ENCODE results near the gene FOXP1.

FOXP1 gene

DNA sequence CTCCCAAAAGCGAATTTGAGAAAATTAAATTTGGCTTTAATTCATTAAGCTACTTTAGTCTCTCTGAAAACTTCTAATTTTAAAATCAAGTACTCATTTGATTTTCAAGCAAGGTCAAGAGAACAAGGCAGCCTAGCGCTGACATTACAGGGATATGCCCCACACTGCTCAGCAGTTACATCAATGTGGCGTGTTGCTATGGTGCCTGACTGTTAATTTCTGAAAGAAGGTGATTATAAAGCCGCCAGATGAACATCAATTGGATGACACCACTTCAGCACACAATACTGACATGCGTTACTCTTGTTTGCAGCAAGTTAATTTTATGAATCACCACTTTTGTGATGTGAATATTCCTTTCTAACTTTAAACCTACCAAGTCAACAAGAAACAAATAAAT, 284.4 kb downstream of the FOXP1 start:
- Histone ChIP-seq H3K36me3 (ENCODE audit: control insufficient read depth, insufficient read depth, low read length) (no peaks in the 10 kb centered on the region), H3K27me3 (ENCODE audit: control insufficient read depth, insufficient read depth, low read length) (no peaks in the 10 kb centered on the region), H3K4me3 (ENCODE audit: low read depth, low read length) (no peak overlapping the region), H3K9me3 (ENCODE audit: control insufficient read depth, insufficient read depth, low read length) (no peaks in the 10 kb centered on the region), H3K4me1 (ENCODE audit: control insufficient read depth, insufficient read depth, low read length) (peaks cover 38% of the 10 kb centered on the region), H3K9ac (ENCODE audit: low read depth, low read length) (no peak overlapping the region)

DNA sequence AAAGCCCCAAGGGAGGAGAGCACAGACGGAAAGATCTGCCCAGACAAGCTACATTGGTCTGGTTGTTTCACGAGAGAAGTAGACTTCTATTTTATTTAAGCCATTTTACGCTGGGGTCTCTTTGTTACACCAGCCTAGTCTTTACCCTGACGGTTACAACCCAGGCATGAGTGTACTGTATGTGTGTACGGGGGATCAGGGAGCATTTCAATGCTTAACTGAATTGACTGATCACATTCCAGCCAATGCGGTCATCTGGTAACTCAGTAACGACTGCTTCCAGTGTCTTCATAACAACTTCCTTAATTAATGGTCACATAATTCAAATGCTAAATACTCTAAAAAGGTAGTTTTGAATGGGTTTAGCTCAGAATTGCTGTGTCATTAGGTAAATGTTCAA, 288.6 kb downstream of the FOXP1 start:
- Histone ChIP-seq H3K9ac (ENCODE audit: low read depth, low read length) (no peak overlapping the region), H3K9me3 (ENCODE audit: control insufficient read depth, insufficient read depth, low read length) (no peaks in the 10 kb centered on the region), H3K27me3 (ENCODE audit: control insufficient read depth, insufficient read depth, low read length) (no peaks in the 10 kb centered on the region), H3K36me3 (ENCODE audit: control insufficient read depth, insufficient read depth, low read length) (no peaks in the 10 kb centered on the region), H3K4me1 (ENCODE audit: control insufficient read depth, insufficient read depth, low read length) (peaks cover 11% of the 10 kb centered on the region), H3K4me3 (ENCODE audit: low read depth, low read length) (no peak overlapping the region)

DNA sequence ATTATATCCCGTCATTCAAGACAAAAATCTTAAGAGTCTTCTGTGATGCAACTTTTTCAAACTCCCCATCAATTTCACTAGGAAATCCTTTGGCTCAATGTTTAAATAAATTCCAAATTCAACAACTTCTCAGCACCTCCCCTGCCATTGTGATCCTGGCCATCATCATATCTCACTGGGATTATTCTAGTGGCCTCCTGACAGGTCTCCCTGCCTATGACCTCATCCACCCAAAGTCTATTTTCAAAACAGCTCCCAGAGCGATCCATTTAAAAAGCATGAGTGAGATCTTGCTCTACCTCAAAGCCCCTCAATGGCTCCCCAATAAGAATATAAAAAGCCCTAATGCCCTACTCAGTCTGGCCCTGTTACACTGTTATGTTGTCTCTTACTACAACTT, 293.2 kb downstream of the FOXP1 start:
- no peak overlapping the region for H3K9ac ChIP-seq (ENCODE audit: low read depth, low read length)
- H3K4me1 ChIP-seq (ENCODE audit: control insufficient read depth, insufficient read depth, low read length) = no peaks in the 10 kb centered on the region
- no peak overlapping the region for H3K4me3 ChIP-seq (ENCODE audit: low read depth, low read length)
- no peaks in the 10 kb centered on the region for H3K36me3 ChIP-seq (ENCODE audit: control insufficient read depth, insufficient read depth, low read length)
- H3K9me3 ChIP-seq (ENCODE audit: control insufficient read depth, insufficient read depth, low read length) = no peaks in the 10 kb centered on the region
- H3K27me3 ChIP-seq (ENCODE audit: control insufficient read depth, insufficient read depth, low read length) = no peaks in the 10 kb centered on the region

GRCh38 chr3:71288269-71288930, 295.1 kb downstream of the FOXP1 start:
- Histone ChIP-seq H3K27me3 (ENCODE audit: control insufficient read depth, insufficient read depth, low read length) (no peaks in the 10 kb centered on the region), H3K4me3 (ENCODE audit: low read depth, low read length) (no peak overlapping the region), H3K4me1 (ENCODE audit: control insufficient read depth, insufficient read depth, low read length) (peaks cover 3% of the 10 kb centered on the region), H3K9ac (ENCODE audit: low read depth, low read length) (no peak overlapping the region), H3K36me3 (ENCODE audit: control insufficient read depth, insufficient read depth, low read length) (no peaks in the 10 kb centered on the region), H3K9me3 (ENCODE audit: control insufficient read depth, insufficient read depth, low read length) (no peaks in the 10 kb centered on the region)

DNA sequence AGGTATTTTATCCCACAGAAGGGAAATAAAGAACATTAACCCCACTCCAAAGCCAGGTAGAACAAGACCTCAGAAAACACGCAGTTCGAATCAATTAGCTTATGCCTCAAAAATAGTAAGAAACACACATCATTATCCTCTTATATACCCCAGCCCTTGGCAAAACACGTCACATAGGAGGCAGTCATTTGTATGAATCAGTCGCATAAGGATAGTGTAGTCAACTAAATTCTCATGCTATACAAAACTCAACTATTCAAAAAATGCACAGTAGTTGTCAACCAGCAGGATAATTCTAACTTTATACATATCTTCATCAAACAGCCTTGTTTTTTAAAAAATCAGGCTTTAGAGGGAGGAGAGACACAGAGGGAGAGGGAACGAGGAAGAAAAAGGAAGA, 298.4 kb downstream of the FOXP1 start:
- no peaks in the 10 kb centered on the region for H3K36me3 ChIP-seq (ENCODE audit: control insufficient read depth, insufficient read depth, low read length)
- H3K27me3 ChIP-seq (ENCODE audit: control insufficient read depth, insufficient read depth, low read length) = no peaks in the 10 kb centered on the region
- no peaks in the 10 kb centered on the region for H3K9me3 ChIP-seq (ENCODE audit: control insufficient read depth, insufficient read depth, low read length)
- H3K4me3 ChIP-seq (ENCODE audit: low read depth, low read length) = no peak overlapping the region
- H3K9ac ChIP-seq (ENCODE audit: low read depth, low read length) = no peak overlapping the region
- H3K4me1 ChIP-seq (ENCODE audit: control insufficient read depth, insufficient read depth, low read length) = peaks cover 8% of the 10 kb centered on the region

GRCh38 chr3:71282976-71283375, 300.6 kb downstream of the FOXP1 start:
- no peak overlapping the region for H3K9ac ChIP-seq (ENCODE audit: low read depth, low read length)
- no peaks in the 10 kb centered on the region for H3K9me3 ChIP-seq (ENCODE audit: control insufficient read depth, insufficient read depth, low read length)
- H3K4me3 ChIP-seq (ENCODE audit: low read depth, low read length) = no peak overlapping the region
- no peaks in the 10 kb centered on the region for H3K27me3 ChIP-seq (ENCODE audit: control insufficient read depth, insufficient read depth, low read length)
- no peaks in the 10 kb centered on the region for H3K36me3 ChIP-seq (ENCODE audit: control insufficient read depth, insufficient read depth, low read length)
- peaks cover 8% of the 10 kb centered on the region for H3K4me1 ChIP-seq (ENCODE audit: control insufficient read depth, insufficient read depth, low read length)

DNA sequence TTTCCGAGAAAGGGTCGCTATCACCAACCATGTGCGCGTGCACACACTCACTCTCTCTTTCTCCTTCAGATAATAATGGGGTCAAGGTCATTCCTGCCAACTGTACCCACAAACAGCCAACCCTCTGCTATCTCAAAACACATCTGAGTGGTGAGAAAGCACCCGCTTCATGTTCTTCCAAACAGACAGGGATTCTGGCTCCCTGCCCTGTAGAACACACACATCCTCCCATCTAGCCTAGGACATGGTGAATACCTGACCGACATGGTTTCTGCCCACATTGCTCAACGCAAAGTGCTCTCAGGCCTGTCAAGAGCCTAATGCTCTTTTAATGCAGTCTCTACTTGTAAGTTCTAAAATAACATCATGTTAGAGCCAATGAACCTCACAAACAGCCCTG, 302.2 kb downstream of the FOXP1 start:
- Histone ChIP-seq H3K27me3 (ENCODE audit: control insufficient read depth, insufficient read depth, low read length) (no peaks in the 10 kb centered on the region), H3K9me3 (ENCODE audit: control insufficient read depth, insufficient read depth, low read length) (no peaks in the 10 kb centered on the region), H3K36me3 (ENCODE audit: control insufficient read depth, insufficient read depth, low read length) (no peaks in the 10 kb centered on the region), H3K9ac (ENCODE audit: low read depth, low read length) (no peak overlapping the region), H3K4me1 (ENCODE audit: control insufficient read depth, insufficient read depth, low read length) (peaks cover 8% of the 10 kb centered on the region), H3K4me3 (ENCODE audit: low read depth, low read length) (no peak overlapping the region)

- Histone ChIP-seq H3K9me3 (ENCODE audit: control insufficient read depth, insufficient read depth, low read length) (no peaks in the 10 kb centered on the region), H3K27me3 (ENCODE audit: control insufficient read depth, insufficient read depth, low read length) (no peaks in the 10 kb centered on the region), H3K9ac (ENCODE audit: low read depth, low read length) (no peak overlapping the region), H3K4me1 (ENCODE audit: control insufficient read depth, insufficient read depth, low read length) (no peaks in the 10 kb centered on the region), H3K36me3 (ENCODE audit: control insufficient read depth, insufficient read depth, low read length) (no peaks in the 10 kb centered on the region), H3K4me3 (ENCODE audit: low read depth, low read length) (no peak overlapping the region)
Observed at GRCh38 chr3:71277341-71277740, 306.2 kb downstream of the FOXP1 start.

- H3K4me1 ChIP-seq (ENCODE audit: control insufficient read depth, insufficient read depth, low read length) = no peaks in the 10 kb centered on the region
- no peaks in the 10 kb centered on the region for H3K9me3 ChIP-seq (ENCODE audit: control insufficient read depth, insufficient read depth, low read length)
- H3K9ac ChIP-seq (ENCODE audit: low read depth, low read length) = no peak overlapping the region
- no peak overlapping the region for H3K4me3 ChIP-seq (ENCODE audit: low read depth, low read length)
- H3K36me3 ChIP-seq (ENCODE audit: control insufficient read depth, insufficient read depth, low read length) = no peaks in the 10 kb centered on the region
- no peaks in the 10 kb centered on the region for H3K27me3 ChIP-seq (ENCODE audit: control insufficient read depth, insufficient read depth, low read length)
Observed at GRCh38 chr3:71276531-71276930, 307.0 kb downstream of the FOXP1 start.

DNA sequence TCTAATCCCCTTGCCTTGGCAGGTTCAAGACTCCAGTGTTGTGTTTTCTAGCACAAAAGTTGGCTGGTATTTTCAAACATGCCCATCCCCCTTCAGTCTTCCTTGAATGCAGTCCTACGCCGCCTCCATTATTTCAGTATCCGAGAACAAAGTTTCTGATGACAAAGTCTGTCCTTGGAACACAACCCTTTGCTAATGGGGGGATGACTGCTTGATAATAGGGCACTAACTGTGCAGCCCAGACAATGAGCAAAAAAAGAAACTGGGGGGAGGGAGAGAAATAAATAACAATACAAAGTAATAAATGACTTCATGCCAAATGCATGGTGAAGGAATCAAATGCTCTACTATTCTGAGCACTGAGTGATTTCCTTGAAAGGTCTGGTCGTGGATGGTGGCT, 310.1 kb downstream of the FOXP1 start:
- H3K4me3 ChIP-seq (ENCODE audit: low read depth, low read length) = no peak overlapping the region
- H3K36me3 ChIP-seq (ENCODE audit: control insufficient read depth, insufficient read depth, low read length) = no peaks in the 10 kb centered on the region
- no peaks in the 10 kb centered on the region for H3K4me1 ChIP-seq (ENCODE audit: control insufficient read depth, insufficient read depth, low read length)
- no peak overlapping the region for H3K9ac ChIP-seq (ENCODE audit: low read depth, low read length)
- H3K27me3 ChIP-seq (ENCODE audit: control insufficient read depth, insufficient read depth, low read length) = no peaks in the 10 kb centered on the region
- H3K9me3 ChIP-seq (ENCODE audit: control insufficient read depth, insufficient read depth, low read length) = no peaks in the 10 kb centered on the region

DNA sequence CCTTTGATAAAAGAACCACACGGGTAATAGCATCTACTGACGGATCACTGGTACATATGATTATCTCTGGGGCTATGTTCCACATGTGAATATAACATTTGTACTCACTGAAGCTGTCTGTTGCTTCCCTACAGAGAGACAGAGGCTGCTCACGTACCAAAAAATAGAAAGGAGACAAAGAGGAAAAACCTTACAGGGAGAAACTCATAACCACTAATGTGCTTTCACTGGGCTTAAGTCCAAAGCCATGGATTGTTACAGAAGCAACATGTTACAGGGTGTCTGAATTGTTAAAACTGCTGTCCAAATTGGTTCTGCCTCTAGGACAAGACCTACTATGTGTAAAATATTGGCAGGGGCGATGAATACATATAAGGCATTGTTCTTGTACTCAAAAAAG, 311.9 kb downstream of the FOXP1 start:
- H3K4me1 ChIP-seq (ENCODE audit: control insufficient read depth, insufficient read depth, low read length) = no peaks in the 10 kb centered on the region
- no peaks in the 10 kb centered on the region for H3K9me3 ChIP-seq (ENCODE audit: control insufficient read depth, insufficient read depth, low read length)
- H3K4me3 ChIP-seq (ENCODE audit: low read depth, low read length) = no peak overlapping the region

GRCh38 chr3:71269906-71270305, 313.6 kb downstream of the FOXP1 start:
- no peaks in the 10 kb centered on the region for H3K9me3 ChIP-seq (ENCODE audit: control insufficient read depth, insufficient read depth, low read length)
- H3K27me3 ChIP-seq (ENCODE audit: control insufficient read depth, insufficient read depth, low read length) = no peaks in the 10 kb centered on the region
- no peaks in the 10 kb centered on the region for H3K4me1 ChIP-seq (ENCODE audit: control insufficient read depth, insufficient read depth, low read length)
- H3K36me3 ChIP-seq (ENCODE audit: control insufficient read depth, insufficient read depth, low read length) = peaks cover 2% of the 10 kb centered on the region
- H3K4me3 ChIP-seq (ENCODE audit: low read depth, low read length) = no peak overlapping the region
- no peak overlapping the region for H3K9ac ChIP-seq (ENCODE audit: low read depth, low read length)

More for the DNA sequence above, 311.9 kb downstream of the FOXP1 start:
- Histone ChIP-seq H3K9ac (ENCODE audit: low read depth, low read length) (no peak overlapping the region), H3K36me3 (ENCODE audit: control insufficient read depth, insufficient read depth, low read length) (no peaks in the 10 kb centered on the region), H3K27me3 (ENCODE audit: control insufficient read depth, insufficient read depth, low read length) (no peaks in the 10 kb centered on the region)

All from iPS-15b (cell line).